K562 (cell line): ENCODE data around the gene MYO10. TPM values are rescaled to one million over a fixed set of nuclear protein-coding genes. Genes with fewer than 3 reads are reported as not detected.

ENCODE experiments used
- ATAC-seq: fragments of 200-7000 bp; cut with Tn5 transposase; 3 replicates; pipeline ENCODE4 v1.9.1; 2020; ENCODE audit warnings: moderate library complexity
- BruUV-seq: library from RNA; stranded (reverse); fragments of 400-500 nt; replicated peaks from 2 replicates; lab custom pipeline; 2021; lab: Mats Ljungman, UMichigan
- CTCF ChIA-PET: fragments of 300-600 bp; formaldehyde crosslinking; extraction: SDS; loops from one replicate; lab custom pipeline; 2021; ENCODE audit warnings: low intra/inter-chr PET ratio; lab: Yijun Ruan, JAX
- POLR2A ChIA-PET: fragments of 300-600, 350-650 bp; sonication (Branson Sonifier 250); formaldehyde crosslinking; extraction: SDS; loops from one replicate; lab custom pipeline; 2021; ENCODE audit warnings: antibody characterized with exemption, inconsistent platforms; lab: Yijun Ruan, JAX
- DNase-seq, 4 experiments: peaks; one replicate each; pipeline versions ENCODE4 v3.0.0 to v3.0.0-alpha.2; 2011 to 2018; ENCODE audit warnings: low spot score in 3 of 4, mixed read lengths in 3 of 4; ENCODE audit errors: extremely low read depth in 1 of 4
- FAIRE-seq: peaks from 2 replicates; lab custom pipeline; 2011; peaks lifted over from hg19 to GRCh38; lab: Jason Lieb, UNC
- H2AFZ ChIP-seq: 2 replicates; pipeline ENCODE4 v1.6.0; 2011; ENCODE audit warnings: low read depth, low read length, control low read depth, inconsistent platforms
- H3K27ac ChIP-seq: fragments of 200-600 bp; 3 replicates; pipeline ENCODE4 v1.8.0; 2011; ENCODE audit warnings: low read depth, mild to moderate bottlenecking, control low read depth, inconsistent platforms, low read length, moderate library complexity, mixed read lengths; ENCODE audit errors: extremely low read depth
- H3K27me3 ChIP-seq, 2 experiments: fragments of 300-600 bp in 1 of 2; 2 replicates in 1 of 2; 3 replicates in 1 of 2; pipeline versions ENCODE4 v1.6.0 to v1.8.0; 2011; ENCODE audit warnings: inconsistent platforms in 2 of 2, low read length in 2 of 2, mild to moderate bottlenecking in 1 of 2, mixed read lengths in 1 of 2, moderate library complexity in 1 of 2; ENCODE audit not compliant: control insufficient read depth in 2 of 2, insufficient read depth in 2 of 2
- H3K36me3 ChIP-seq: fragments of 300-600 bp; 3 replicates; pipeline ENCODE4 v1.8.0; 2011; ENCODE audit warnings: mild to moderate bottlenecking, low read length, inconsistent platforms; ENCODE audit not compliant: control insufficient read depth, insufficient read depth
- H3K4me1 ChIP-seq, 2 experiments: fragments of 200-600 bp in 1 of 2; replicated peaks in 1 of 2; 2 replicates in 1 of 2; 3 replicates in 1 of 2; pipeline versions ENCODE4 v1.5.1 to v1.8.0; 2011; ENCODE audit warnings: inconsistent platforms in 2 of 2, low read length in 2 of 2, mild to moderate bottlenecking in 1 of 2, mixed read lengths in 1 of 2, moderate library complexity in 1 of 2; ENCODE audit not compliant: control insufficient read depth in 2 of 2, insufficient read depth in 2 of 2
- H3K4me2 ChIP-seq: 2 replicates; pipeline ENCODE4 v1.6.1; 2011; ENCODE audit warnings: low read length, control low read depth, inconsistent platforms, mixed read lengths; ENCODE audit not compliant: insufficient read depth
- H3K4me3 ChIP-seq: fragments of 200-600 bp; sonication (generic), shearing (Covaris generic); 2 replicates; pipeline ENCODE4 v1.5.1; 2016; ENCODE audit warnings: control low read depth, inconsistent platforms
- H3K79me2 ChIP-seq: fragments of 200-600 bp; 3 replicates; pipeline ENCODE4 v1.8.0; 2011; ENCODE audit warnings: low read length, inconsistent platforms; ENCODE audit not compliant: control insufficient read depth, insufficient read depth
- H3K9ac ChIP-seq, 2 experiments: 2 replicates each; pipeline versions ENCODE4 v1.6.0 to v1.6.1; 2011; ENCODE audit warnings: low read depth in 2 of 2, low read length in 2 of 2, control low read depth in 1 of 2, inconsistent platforms in 1 of 2, mild to moderate bottlenecking in 1 of 2, mixed read lengths in 1 of 2; ENCODE audit not compliant: insufficient read depth in 1 of 2
- H3K9me1 ChIP-seq: one replicate; pipeline ENCODE4 v1.6.0; 2011; ENCODE audit warnings: inconsistent platforms, mild to moderate bottlenecking, low read length, moderate library complexity; ENCODE audit not compliant: control insufficient read depth, insufficient read depth
- H3K9me3 ChIP-seq: replicated peaks from 2 replicates; pipeline ENCODE4 v1.5.1; 2011; ENCODE audit warnings: low read depth, low read length, inconsistent platforms; ENCODE audit not compliant: control insufficient read depth, insufficient read depth
- H4K20me1 ChIP-seq: replicated peaks from 2 replicates; pipeline ENCODE4 v1.6.1; 2011; ENCODE audit warnings: low read length, inconsistent platforms, mixed read lengths; ENCODE audit not compliant: control insufficient read depth, insufficient read depth
- BCL6 ChIP-seq: fragments of 250-450 bp; sonication (Bioruptor Pico); IDR thresholded peaks from 2 replicates; pipeline ENCODE4 v1.4.0; 2020
- CBX2 ChIP-seq: fragments of 200-600 bp; sonication (generic); IDR thresholded peaks from one replicate; pipeline ENCODE4 v1.6.1; 2012; ENCODE audit warnings: mild to moderate bottlenecking, low read length, inconsistent platforms; ENCODE audit not compliant: insufficient read depth, poor library complexity, severe bottlenecking
- CHCHD3 ChIP-seq: fragments of 250-450 bp; sonication (Bioruptor Pico); IDR thresholded peaks from 2 replicates; pipeline ENCODE4 v2.1.2; 2022; ENCODE audit warnings: mild to moderate bottlenecking
- COPS2 ChIP-seq: fragments of 450-650 bp; conservative IDR thresholded peaks from 2 replicates; pipeline ENCODE4 v1.6.1; 2016; ENCODE audit warnings: mild to moderate bottlenecking, moderate library complexity
- ETV1 ChIP-seq: fragments of 450-650 bp; conservative IDR thresholded peaks from 2 replicates; pipeline ENCODE4 v1.6.1; 2016; ENCODE audit warnings: missing genetic modification characterization, control low read depth, low read depth, missing compliant biosample characterization
- EWSR1 ChIP-seq: fragments of 450-650 bp; IDR thresholded peaks from 2 replicates; pipeline ENCODE4 v1.6.1; 2018; ENCODE audit warnings: borderline replicate concordance, mild to moderate bottlenecking, low read depth, moderate library complexity; ENCODE audit not compliant: partially characterized antibody
- GATAD2B ChIP-seq: fragments of 450-650 bp; IDR thresholded peaks from 2 replicates; pipeline ENCODE4 v1.6.1; 2017; ENCODE audit warnings: mild to moderate bottlenecking, borderline replicate concordance
- HCFC1 ChIP-seq: IDR thresholded peaks from 2 replicates; pipeline ENCODE4 v1.6.1; 2012; ENCODE audit warnings: low read depth, low read length, improper control_type of control experiment
- MTF1 ChIP-seq: fragments of 250-450 bp; sonication (Bioruptor Pico); IDR thresholded peaks from 2 replicates; pipeline ENCODE4 v1.9.0; 2021; ENCODE audit warnings: moderate library complexity, mild to moderate bottlenecking, inconsistent platforms, borderline replicate concordance
- PHF20 ChIP-seq: fragments of 450-650 bp; IDR thresholded peaks from 2 replicates; pipeline ENCODE4 v1.6.1; 2018; ENCODE audit not compliant: partially characterized antibody
- RBM39 ChIP-seq: fragments of 200-400 bp; formaldehyde crosslinking; optimal IDR thresholded peaks from 2 replicates; pipeline ENCODE3; 2018; ENCODE audit warnings: low read depth, low read length
- STAT5B ChIP-seq: fragments of 250-450 bp; sonication (Bioruptor Pico); IDR thresholded peaks from 2 replicates; pipeline ENCODE4 v1.8.0; 2021; ENCODE audit warnings: mild to moderate bottlenecking, inconsistent platforms
- TAF7 ChIP-seq: fragments of 450-650 bp; IDR thresholded peaks from 2 replicates; pipeline ENCODE4 v1.6.1; 2016; ENCODE audit warnings: missing genetic modification characterization, missing compliant biosample characterization
- TSC22D4 ChIP-seq: fragments of 450-650 bp; IDR thresholded peaks from 2 replicates; pipeline ENCODE4 v1.6.1; 2016; ENCODE audit warnings: missing genetic modification characterization, missing biosample characterization, control low read depth
- ZNF239 ChIP-seq: fragments of 250-450 bp; sonication (Bioruptor Pico); IDR thresholded peaks from 2 replicates; pipeline ENCODE4 v1.4.0; 2020; ENCODE audit warnings: mild to moderate bottlenecking
- ZNF41 ChIP-seq: fragments of 250-450 bp; sonication (Bioruptor Pico); conservative IDR thresholded peaks from 2 replicates; pipeline ENCODE4 v1.4.0; 2020; ENCODE audit warnings: mild to moderate bottlenecking
- WGBS: fragments of 100-300 bp; shearing (Covaris generic); methylation state at CpG from one replicate; pipeline ENCODE4 v1.1.6; 2016; ENCODE audit warnings: low coverage, mixed read lengths; ENCODE audit not compliant: insufficient coverage; ENCODE audit errors: missing lambda C conversion rate; 5-methylcytosine and 5-hydroxymethylcytosine counted together
- in situ Hi-C: fragments of 300-500 bp; cut with MboI; formaldehyde crosslinking; loops from 4 replicates; pipeline ENCODE4 v1.15.0; 2018; ENCODE audit warnings: inconsistent platforms, mixed read lengths
- intact Hi-C: fragments of 100-400 bp; cut with micrococcal nuclease; formaldehyde crosslinking; loops from 2 replicates; pipeline ENCODE4 v1.14.2; 2022
- polyA plus RNA-seq, 8 experiments: library from polyadenylated mRNA; depleted of rRNA in 4 of 8; stranded (reverse) in 5 of 8; unstranded in 3 of 8; fragments of >200 nt; fragmentation: Nextera tagmentation in 2 of 8; fragmentation: Illumina TruSeq in 1 of 8; extraction: Ambion mirVana in 2 of 8; extraction: Trizol in 1 of 8; gene quantifications; 2 replicates each; pipeline versions ENCODE4 v1.2.1 to v1.2.3, GENCODE V29; 2011 to 2014; ENCODE audit warnings: inconsistent platforms in 1 of 8, missing spikeins in 1 of 8
- total RNA-seq, 7 experiments: library from RNA; depleted of rRNA in 6 of 7; stranded (reverse); fragments of >200 nt in 6 of 7; fragmentation: Illumina TruSeq in 2 of 7; extraction: Trizol in 2 of 7; gene quantifications; 2 replicates each; pipeline versions ENCODE4 v1.2.1 to v1.2.3, GENCODE V29; 2011 to 2021; ENCODE audit warnings: low replicate concordance in 1 of 7
- TF ChIP-seq, protein P1 (sequence below): sonication (generic); formaldehyde crosslinking; IDR thresholded peaks from 2 replicates; pipeline ENCODE4 v1.8.0; 2022; ENCODE audit warnings: mild to moderate bottlenecking, low read depth, missing genetic modification reagents

The MYO10 gene
- total and polyA plus RNA-seq, 9 of the 15 experiments (the other 6 are each of a cell fraction or from before 2014, with no cell fraction given) = 0.04 to 0.24 TPM; not detected in 7

DNA sequence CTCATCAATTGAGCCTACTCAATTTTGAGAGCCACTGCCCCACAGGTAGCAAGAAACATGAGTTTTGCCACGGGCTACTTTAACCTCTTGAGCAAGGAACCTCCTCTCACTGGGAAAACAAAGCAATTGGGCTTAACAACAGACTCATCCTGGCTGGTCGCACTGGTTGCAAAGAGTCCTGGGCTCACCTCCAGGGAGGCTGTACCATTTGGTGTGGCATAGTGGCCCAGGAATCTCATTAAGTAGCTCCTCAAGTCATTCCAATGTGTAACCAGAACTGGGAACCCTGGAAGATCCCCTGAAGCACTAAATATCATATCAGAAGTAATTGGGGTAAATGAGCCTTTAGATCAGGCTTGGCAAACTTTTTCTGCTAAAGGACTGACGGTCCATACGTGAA is 78.5 kb downstream of the MYO10 start:
- ChIA-PET CTCF (no interaction called here), POLR2A (no interaction called here)
- Histone ChIP-seq H3K9ac (no peak overlapping the region), H3K27me3 (peaks cover 0 to 7% of the 10 kb centered on the region in 2 experiments; a peak in 2 of 5 replicates), H3K9me1 (no peaks in the 10 kb centered on the region), H3K4me2 (no peak overlapping the region), H3K4me3 (no peak overlapping the region), H2AFZ (no peak overlapping the region), H4K20me1 (no peaks in the 10 kb centered on the region), H3K27ac (no peak overlapping the region), H3K79me2 (no peaks in the 10 kb centered on the region), H3K9me3 (no peaks in the 10 kb centered on the region), H3K36me3 (no peaks in the 10 kb centered on the region), H3K4me1 (no peaks in the 10 kb centered on the region)
- in situ Hi-C loops = no loop called here
- WGBS = 0% methylated on average over 4 of the region's 4 CpGs
- no peak for ATAC-seq
- DNase-seq = no peak
- no TSS peak for BruUV-seq
- FAIRE-seq = no peak
- no peak for TF ChIP-seq HCFC1
- no peak for TF ChIP-seq MTF1 (CRISPR knock-in tag)
- TF ChIP-seq CHCHD3 (CRISPR knock-in tag) = no peak
- TF ChIP-seq PHF20 = no peak
- TF ChIP-seq COPS2 = no peak
- TF ChIP-seq BCL6 = no peak
- no peak for TF ChIP-seq TSC22D4 (tag)
- TF ChIP-seq ZNF239 = no peak
- TF ChIP-seq EWSR1 = no peak
- no peak for TF ChIP-seq CBX2
- TF ChIP-seq, protein P1, sequence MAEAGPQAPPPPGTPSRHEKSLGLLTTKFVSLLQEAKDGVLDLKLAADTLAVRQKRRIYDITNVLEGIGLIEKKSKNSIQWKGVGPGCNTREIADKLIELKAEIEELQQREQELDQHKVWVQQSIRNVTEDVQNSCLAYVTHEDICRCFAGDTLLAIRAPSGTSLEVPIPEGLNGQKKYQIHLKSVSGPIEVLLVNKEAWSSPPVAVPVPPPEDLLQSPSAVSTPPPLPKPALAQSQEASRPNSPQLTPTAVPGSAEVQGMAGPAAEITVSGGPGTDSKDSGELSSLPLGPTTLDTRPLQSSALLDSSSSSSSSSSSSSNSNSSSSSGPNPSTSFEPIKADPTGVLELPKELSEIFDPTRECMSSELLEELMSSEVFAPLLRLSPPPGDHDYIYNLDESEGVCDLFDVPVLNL (CRISPR knock-in tag) = no peak
- TF ChIP-seq GATAD2B = no peak
- no peak for TF ChIP-seq STAT5B (CRISPR knock-in tag)
- TF ChIP-seq RBM39 = no peak
- TF ChIP-seq ZNF41 (CRISPR knock-in tag) = no peak
- TF ChIP-seq TAF7 (tag) = no peak
- TF ChIP-seq ETV1 (tag) = no peak
- intact Hi-C loops = no loop called here
